NCI-H226 (cell line): ENCODE results near the gene CAPNS1.
A peak's percentile ranks its signal among the peaks of the same experiment; 100 is the strongest.

Experiments used
- DNase-seq: peaks from one replicate; pipeline ENCODE4 v3.0.0-alpha.2; 2015

The CAPNS1 gene

GRCh38 chr19:36139473-36140303, at the start of gene CAPNS1:
CAPNS1 (plus strand) TSS chr19:36140066; CDS start chr19:36141012, 946 bp downstream.
- DNase-seq: peak; percentile 94

GRCh38 chr19:36090910-36091695, 48.8 kb upstream of the CAPNS1 start:
- no peak for DNase-seq

- no peak for DNase-seq
Observed at GRCh38 chr19:36092566-36092965, 47.3 kb upstream of the CAPNS1 start.

DNA sequence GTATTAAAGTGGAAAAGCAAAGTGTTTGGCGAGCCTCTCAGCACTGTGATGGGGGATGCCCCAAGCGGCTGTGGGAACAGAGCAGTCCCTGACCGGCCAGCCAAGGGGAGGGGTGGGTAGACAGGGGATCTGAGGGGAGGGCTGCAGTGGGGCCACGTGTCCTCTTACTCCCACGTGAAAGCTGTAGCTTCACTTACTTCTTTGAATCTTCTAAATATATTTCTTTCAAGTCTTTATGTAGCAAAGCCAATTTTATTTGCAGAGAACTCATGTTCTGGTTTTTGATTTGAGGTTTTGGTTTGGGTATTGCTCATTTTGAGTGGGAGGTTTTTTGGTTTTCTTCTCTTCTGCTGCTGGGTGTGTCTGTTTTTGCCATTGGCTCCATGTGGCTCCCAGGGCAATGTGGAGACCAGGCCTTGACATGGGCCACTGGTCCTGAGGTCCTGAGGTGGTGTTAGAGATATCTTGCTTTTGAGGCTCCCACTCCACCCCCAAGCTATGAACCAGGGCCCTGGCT, 46.7 kb upstream of the CAPNS1 start:
- no peak for DNase-seq

DNA sequence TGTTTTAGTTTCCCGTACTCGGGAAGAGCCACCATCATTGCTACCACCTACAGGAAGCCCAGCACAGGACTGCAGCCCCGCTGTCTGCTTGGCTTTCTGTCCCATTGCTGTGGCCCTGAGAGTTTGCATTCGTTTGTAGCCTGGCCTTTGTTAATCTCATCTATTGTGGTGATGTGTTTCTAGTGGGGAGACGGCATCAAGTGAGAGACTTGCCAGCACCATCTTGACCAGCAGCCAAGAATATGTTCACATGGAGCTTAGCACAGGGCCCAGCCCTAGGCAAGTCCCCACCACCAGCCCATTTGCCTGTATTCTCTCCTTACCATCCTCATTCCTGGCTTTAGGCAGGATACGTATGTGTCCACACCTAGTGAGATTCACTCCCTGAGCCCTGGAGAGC, 46.2 kb upstream of the CAPNS1 start:
- DNase-seq: no peak

GRCh38 chr19:36097036-36097435, 42.8 kb upstream of the CAPNS1 start:
- DNase-seq: no peak

DNA sequence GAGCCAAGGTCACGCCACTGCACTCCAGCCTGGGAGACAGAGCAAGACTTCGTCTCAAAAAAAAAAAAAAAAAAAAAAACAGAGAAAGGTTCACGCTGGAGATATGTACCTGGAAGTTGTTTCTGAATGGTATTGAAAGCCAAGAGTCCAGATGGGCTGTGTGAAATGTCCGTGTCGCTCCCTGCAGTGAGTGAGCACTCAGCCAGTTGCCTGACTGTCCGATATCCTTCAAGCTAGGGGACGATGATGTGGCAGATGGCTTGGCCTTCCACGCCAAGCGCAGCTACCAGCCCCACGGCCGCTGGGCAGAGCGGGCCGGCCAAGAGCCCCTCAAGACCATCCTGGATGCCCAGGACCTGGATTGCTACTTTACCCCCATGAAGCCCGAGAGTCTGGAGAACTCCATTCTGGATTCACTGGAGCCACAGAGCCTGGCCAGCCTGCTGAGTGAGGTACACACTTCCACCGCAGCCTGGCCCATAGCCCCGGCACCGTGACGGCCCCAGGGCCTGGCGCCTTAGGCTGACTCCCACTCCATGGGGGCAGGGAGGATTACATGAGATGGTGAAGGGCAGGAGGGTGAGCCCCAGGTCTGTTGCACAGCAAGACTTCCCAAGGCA, 40.6 kb upstream of the CAPNS1 start:
- no peak for DNase-seq

- no peak for DNase-seq
Observed at GRCh38 chr19:36100476-36100875, 39.4 kb upstream of the CAPNS1 start.

DNA sequence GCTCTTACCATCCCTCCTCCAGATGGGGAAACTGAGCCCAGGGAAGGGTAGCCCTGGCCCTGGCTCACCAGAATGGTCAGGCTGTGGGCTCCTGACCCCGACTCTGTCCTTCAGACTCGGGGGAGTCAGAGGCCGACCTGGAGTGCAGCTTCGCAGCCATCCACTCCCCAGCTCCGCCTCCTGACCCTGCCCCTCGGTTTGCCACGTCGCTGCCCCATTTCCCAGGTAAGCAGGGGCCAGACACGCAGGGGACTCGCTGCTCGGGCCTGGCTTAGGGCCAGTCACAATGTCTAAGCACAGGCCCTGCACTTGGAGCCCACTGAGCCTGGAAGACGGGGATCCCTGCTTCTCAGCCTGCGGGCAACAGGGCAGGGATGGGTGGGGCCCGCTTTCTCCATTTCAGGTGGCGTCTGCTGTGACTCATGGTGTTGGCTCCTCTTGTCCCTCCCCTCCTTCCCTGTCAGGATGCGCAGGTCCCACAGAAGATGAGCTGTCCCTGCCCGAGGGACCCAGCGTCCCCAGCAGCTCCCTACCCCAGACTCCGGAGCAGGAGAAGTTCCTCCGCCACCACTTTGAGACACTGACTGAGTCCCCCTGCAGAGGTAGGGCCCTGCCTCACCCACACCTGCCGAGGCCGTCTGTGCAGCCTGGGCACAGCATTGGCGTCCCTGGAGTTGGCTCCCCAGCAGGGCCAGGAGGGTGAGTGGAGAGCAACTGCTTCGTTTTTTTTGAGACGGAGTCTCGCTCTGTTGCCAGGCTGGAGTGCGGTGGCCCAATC, 38.1 kb upstream of the CAPNS1 start:
- DNase-seq: no peak

- DNase-seq: no peak
Observed at GRCh38 chr19:36103040-36103626, 36.7 kb upstream of the CAPNS1 start.

GRCh38 chr19:36103842-36104552, 35.9 kb upstream of the CAPNS1 start:
- peak; percentile 35 for DNase-seq

DNA sequence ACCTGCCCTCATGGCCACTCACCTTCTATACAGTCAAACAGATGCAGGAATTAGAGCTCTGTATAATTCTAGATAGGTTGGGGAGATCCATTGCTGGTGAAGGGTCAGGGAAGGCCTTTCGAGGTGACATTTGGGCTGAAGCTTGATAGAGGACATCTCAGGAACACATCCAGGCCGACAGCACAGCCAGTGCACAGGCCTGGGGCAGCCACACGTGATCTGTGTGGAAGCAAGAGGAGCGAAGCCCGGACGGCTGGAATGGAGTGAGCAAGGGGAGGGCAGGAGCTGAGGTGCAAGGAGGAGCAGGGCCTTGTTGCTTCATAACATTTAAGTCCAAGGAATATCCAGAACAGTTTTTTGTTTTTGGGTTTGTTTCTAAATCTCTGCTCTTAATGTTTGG, 33.4 kb upstream of the CAPNS1 start:
- no peak for DNase-seq

DNA sequence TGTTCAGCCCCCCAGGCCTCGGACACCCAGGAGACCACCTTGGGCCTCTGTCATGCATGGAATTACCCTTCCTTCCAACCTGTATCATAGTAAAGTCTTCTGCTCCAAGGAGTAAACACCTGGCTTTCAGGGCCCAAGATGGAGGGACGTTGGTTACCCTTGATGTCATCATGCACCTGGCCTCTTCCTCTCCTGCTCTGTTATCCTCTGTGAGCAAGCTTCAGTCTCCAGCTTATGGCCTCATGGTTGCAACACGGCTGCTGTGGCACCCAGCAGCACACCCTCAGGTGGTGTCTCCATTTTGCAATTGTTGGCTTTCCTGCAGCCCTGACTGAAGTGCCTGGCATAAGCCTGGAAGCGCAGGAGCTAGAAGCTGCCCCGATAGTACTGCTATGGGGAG, 32.9 kb upstream of the CAPNS1 start:
- DNase-seq: no peak

GRCh38 chr19:36108684-36109083, 31.2 kb upstream of the CAPNS1 start:
- no peak for DNase-seq

- no peak for DNase-seq
Observed at GRCh38 chr19:36110487-36111199, 29.2 kb upstream of the CAPNS1 start, which contains the start of gene OVOL3. OVOL3 (plus strand) TSS chr19:36111143; CDS start chr19:36111203, 60 bp downstream.

DNA sequence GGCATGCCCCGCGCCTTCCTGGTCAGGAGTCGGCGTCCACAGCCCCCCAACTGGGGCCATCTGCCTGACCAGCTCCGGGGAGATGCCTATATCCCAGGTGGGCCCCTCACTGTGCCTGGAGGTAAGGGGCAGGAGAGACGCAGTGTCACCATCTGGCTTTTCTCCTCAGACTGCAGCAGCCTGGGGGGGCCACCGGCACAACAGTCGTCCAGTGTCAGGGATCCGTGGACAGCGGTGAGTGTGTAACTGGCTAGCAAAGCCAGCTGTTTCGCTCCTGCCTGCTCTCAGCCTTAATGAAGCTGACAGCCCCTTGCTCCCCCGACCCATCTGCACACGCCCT, 28.7 kb upstream of the CAPNS1 start:
- no peak for DNase-seq

DNA sequence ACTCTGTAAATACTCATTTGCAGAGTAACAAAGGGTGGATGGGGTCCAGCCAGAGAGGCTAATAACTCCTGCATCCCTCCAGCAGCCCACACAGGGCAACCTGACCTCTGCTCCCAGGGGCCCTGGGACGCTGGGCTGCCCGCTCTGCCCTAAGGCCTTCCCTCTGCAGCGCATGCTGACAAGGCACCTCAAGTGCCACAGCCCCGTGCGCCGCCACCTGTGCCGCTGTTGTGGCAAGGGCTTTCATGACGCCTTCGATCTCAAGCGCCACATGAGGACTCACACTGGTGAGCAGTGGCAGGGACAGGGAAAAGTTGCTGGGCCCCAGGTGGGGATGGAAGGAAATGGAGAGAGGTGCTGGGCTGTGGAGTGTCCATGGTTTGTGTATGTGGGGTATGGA, 27.2 kb upstream of the CAPNS1 start:
- no peak for DNase-seq

DNA sequence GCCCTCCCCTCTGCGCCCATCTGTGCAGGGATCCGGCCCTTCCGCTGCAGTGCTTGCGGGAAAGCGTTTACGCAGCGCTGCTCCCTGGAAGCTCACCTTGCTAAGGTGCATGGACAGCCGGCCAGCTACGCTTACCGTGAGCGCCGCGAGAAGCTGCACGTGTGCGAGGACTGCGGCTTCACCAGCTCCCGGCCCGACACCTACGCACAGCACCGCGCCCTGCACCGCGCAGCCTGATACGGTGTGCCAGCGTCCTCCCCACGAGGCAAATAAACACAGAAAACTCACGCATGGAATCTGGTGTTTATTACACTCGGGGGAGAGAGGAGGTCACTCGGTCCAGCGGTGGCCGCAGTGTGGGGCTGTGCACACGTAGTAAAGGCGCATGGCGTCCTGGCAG, 26.4 kb upstream of the CAPNS1 start:
- DNase-seq: no peak

DNA sequence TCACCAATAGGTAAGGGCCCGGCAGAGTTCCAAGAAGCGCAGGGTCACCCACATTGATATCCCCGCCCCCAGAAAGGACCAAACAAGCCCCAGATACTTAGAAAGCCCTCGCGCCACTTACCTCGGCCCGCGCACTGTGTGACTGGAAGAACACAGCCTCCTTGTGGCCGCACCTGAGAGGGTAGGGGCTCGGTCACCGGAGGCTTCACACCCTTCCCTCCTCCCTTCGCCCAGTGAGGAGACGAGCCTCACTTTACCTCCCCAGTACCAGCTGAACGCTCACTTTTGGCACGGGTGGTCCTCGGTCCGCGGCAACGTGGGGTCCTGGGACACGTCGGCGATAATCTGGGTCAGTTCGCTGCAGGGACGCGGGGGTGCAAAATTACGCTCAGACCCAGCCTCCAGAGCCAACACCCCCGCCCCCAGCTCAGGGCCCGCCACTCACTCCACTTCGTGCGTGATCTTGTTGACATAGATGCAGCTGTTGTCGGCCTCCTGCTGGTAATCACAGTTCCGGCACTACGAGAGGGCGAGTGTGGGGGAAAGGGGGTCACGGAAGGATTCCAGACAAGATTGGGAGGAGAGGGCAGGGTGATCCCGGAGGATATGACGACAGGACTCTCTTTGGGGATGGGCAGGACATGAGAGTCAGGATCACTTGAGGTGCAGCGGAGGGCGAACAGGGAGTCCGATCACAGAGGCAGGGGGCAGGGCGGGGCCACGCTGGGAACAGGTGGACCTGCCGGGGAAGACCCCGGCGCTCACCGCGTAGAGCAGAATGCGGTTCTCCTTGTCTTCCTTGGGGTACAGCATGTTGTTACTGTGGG, 25.8 kb upstream of the CAPNS1 start:
- no peak for DNase-seq
